NCI-H146 (cell line): ENCODE results near the gene GRIK3.
"Not testable (repeated sequence)": the region's sequence is repeated elsewhere in the genome, so short reads cannot be mapped to it uniquely, and the experiment has no call there.

Experiments used
- DNase-seq: peaks from one replicate; lab custom pipeline; 2025; lab: John Stamatoyannopoulos, UW

The GRIK3 gene

DNA sequence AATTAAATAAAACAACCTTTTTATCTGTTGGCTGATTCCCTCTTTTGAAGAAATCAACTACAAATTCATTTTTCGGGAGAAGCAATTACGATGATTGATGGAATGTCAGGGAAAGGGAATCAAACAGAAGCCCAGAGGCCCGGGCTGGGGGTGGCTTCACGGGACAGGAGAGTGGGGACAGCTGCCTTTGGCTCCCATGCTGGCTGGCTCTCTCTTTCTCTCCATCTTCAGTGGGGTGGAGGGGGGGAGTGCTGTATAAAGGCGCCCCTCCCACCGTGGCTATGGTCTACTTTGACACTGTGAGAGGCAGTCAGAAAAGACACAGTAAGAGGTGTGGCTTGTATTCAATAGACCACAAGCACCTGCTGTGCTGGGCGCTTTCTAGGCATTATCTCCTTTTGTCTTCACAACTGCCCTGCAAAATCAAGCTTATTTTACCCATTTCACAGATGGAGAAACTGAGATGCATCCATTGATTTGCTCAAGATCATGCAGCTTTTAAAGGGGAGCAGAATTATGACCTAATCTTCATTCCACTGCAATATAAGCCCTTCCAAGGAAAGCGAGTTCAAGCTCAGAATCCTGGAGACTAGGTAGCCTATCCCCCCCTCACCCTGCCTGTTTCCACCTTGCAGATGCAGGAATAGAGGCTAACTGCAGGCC, 92.9 kb downstream of the GRIK3 start:
- DNase-seq: peak; percentile 25

DNA sequence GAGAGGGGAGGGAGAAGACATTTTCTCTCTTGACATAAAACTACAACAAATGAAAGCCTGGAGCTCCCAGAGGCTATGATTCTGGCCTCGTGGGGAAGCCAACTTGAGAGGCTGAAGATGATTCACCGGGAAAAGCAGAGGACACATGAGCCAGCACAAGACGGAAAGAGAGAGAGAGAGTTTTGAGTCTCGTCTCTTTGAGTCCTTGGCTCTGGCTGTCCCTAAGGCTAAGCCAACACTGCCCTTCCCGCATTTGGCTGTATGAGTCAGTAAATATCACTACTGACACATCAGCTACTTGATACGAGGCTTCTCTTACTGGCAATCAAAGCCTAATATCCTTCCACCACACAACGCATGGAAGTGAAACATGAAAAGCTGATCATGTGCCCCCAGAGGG, 95.5 kb downstream of the GRIK3 start:
- DNase-seq: no peak

DNA sequence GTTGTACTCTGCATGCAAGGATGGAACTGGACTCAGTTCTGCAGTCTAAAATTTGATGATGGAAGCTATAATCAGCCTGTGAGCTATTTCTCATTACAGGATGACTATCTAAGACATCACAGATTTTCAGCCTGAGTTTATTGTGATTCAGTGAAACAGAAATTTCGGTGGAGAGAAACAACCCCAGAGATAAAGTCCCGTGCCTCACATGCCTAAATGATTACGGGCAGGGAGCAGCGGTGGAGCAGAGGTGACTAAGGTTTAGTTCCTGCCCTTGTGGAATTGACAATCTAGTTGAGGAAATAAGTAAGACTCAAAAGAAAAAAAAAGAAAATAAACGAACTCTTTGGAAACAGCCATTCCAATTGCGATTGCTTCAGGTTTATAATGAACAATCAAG, 96.9 kb downstream of the GRIK3 start:
- DNase-seq: no peak

- no peak for DNase-seq
Observed at GRCh38 chr1:36934061-36934460, 100.3 kb downstream of the GRIK3 start.

GRCh38 chr1:36927826-36928225, 106.5 kb downstream of the GRIK3 start:
- DNase-seq: no peak

DNA sequence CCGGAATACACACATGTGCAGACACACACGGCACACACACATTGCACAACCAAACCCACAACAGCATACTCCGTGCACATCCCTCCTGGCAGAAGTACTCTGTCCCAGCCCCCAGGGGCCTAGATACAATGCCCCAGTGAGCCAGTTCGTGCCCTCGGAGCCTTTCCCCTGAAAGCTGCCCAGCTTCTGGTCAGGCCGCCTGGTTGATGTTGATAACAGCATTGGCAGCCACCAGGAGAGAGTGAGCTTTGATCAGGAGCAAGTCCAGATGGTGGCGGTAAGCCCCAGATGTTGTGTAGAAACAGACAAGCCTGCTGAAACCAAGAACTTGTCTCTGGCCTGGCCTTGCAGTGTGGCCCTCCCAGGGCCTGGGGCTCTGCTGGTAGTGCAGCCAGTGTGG, 109.1 kb downstream of the GRIK3 start:
- no peak for DNase-seq

DNA sequence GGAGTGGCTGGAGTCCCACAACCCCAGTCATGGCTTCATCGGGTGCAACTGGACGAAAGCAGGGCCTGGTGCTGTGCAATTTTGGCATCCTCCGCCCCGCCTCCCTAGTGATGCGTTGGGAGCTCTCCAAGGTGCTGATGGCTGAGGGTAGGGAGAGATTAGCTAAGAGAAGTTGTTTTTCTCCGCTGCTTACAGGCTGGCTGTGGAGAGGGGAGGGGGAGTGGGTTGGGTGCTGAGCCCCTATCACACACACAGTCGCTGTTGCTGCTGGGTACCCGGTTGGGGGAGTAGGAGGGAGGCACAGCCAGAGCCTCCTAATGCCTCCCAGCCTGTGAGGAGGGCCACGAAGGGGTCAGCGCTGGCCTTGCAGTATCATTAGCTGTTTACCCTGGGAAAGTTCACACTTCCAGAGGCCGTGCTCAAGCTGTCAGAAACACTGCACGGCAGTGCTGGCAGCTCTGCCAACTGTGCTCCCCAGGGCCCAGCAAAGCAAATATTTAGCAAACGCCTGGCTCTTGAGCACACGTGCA, 110.0 kb downstream of the GRIK3 start:
- peak; percentile 11 for DNase-seq

- DNase-seq: no peak
Observed at GRCh38 chr1:36922593-36923426, 111.5 kb downstream of the GRIK3 start.

GRCh38 chr1:36922071-36922470, 112.2 kb downstream of the GRIK3 start:
- no peak for DNase-seq

DNA sequence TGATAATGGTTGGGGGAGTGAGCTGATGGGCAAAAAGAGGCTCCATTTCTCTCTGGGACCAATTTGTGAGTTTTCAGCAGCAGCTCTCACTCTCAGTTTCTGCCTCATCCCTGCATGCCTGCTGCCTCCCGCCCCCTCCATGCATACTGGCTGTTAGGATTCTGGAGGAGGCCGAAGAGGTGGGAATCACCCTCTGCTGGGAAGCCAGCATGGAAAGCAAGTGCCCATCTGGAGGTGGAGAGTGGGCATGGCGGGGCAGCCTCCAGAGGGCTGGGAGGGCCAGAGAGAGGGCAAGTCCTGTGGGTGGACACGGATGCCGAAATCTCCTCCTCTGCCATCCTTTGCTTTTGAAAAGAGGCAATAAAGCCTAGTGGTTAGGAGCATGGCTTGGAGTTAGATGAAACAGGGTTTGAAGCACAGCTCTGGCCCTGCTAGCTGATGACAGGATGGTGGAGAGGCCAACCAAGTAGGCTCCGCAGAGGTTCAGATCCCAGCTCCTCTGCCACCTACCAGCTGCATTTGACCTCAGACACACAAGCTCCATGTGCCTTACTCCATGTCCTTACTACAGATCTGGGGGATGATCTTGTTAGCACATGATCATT, 113.4 kb downstream of the GRIK3 start:
- no peak for DNase-seq

GRCh38 chr1:36920371-36920770, 113.9 kb downstream of the GRIK3 start:
- DNase-seq: no peak

- no peak for DNase-seq
Observed at GRCh38 chr1:36919491-36920145, 114.7 kb downstream of the GRIK3 start.

DNA sequence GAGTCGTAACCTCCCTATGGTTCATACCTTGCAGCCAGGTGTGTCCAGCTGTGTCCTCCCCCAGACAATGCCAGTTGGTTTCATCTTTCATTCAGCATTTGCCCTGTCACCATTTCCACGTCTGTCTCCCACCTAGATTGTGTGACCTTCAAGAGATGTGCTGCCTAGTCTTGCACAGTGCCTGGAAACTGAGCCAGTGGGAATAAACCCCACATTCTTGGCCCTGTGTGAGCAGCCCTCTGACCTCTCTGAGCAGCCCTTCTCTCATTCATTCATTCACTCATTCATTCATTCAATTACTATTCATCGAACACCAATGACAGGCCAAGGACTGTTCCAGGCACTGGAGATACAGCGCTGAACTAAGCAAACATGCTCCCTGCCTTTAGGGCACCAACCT, 115.7 kb downstream of the GRIK3 start:
- DNase-seq: no peak

DNA sequence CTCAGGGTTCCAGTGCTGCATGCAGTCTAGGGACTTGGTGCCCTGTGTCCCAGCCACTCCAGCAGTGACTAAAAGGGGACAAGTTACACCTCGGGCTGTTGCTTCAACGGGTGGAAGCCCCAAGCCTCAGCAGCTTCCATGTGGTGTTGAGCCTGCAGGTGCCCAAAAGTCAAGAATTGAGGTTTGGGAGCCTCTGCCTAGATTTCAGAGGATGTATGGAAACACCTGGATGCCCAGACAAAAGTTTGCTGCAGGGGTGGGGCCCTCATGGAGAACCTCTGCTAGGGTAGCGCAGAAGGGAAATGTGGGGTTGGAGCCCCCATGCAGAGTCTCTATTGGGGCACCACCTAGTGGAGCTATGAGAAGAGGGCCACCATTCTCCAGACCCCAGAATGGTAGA, 117.8 kb downstream of the GRIK3 start:
- not testable (repeated sequence) for DNase-seq

DNA sequence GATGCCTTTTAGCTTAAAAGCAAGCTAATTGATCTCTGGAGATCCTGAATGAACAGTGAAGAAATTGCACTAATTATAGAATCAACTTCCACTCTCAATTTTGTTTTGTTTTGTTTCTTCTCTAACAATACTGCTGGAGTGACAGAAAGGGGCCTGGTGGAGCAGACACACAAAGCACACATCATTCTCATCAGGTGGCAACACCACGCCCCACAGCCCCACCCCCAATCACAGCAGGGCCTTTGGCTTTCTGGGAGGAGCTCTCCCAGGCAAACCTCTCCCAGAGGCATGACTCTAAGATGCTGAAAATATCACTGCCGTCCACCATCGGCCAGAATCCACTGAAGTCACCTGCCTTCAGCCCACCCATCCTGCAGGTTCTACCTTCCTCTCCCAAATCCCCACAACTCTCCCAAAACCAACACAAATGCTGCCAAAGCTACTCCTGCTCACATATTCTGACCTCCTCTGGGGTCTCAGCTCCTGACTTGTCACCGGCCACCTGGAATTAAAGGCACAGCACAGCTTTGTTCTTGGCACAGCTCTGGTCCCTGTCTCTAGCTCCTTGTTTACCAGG, 120.7 kb downstream of the GRIK3 start:
- peak; percentile 80 for DNase-seq

DNA sequence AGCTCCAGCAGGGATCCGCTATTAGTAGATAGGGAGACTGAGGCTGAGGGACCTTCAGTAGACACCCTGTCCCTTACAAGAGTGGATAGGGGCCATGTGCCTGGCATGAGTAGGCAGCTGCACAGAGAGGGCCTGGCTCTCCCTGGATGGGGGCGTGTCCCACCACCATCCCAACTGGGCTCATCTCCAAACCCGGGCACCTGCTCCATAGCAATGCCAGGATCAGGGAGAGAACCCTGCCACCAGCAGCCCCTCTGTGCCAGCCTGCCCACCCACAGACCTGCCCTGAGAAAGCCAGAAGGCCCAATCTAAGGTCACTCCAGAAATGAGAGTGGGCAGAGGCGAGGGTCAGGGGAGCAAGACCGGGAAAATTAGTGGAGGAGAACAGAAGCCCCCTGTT, 121.3 kb downstream of the GRIK3 start:
- no peak for DNase-seq

- no peak for DNase-seq
Observed at GRCh38 chr1:36912365-36912865, 121.9 kb downstream of the GRIK3 start.

DNA sequence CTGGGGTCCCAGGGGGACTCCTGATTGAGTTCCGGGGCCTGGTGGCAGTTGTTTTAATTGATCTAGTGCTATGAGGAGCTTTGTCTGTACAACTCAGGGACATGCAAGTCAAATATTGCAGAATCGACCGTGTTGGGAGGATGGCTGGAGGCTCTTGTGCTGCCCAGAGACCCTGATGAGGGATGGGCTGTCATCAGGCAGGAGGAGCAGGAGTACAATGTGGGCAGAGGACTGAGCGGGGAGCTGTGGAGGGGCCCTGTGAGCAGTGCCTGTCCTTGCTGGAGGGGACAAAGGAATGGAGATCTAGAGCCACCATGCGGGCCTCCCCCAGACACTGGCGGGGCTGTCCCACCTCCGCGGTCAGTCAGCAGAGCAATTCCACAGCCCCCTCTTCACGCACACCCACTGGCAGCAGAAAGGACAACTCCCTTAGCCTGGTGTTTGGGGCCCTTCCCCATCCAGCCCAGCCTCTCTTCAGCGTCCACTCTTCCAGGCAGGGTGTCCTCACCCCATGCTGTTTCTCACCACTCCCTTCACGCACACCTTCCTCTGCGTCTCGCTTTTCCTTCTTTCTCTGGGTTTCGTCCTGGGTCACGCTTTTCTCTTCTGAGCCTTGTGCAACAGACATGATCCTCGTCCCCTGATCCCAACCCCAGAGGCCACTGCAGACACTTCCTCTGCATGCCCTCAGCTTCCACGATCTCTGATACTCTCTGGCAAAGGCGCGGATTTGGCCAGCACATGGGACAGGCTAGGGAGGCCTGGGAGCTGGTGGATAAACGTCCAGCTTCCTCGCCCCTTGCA, 122.6 kb downstream of the GRIK3 start:
- DNase-seq: no peak

DNA sequence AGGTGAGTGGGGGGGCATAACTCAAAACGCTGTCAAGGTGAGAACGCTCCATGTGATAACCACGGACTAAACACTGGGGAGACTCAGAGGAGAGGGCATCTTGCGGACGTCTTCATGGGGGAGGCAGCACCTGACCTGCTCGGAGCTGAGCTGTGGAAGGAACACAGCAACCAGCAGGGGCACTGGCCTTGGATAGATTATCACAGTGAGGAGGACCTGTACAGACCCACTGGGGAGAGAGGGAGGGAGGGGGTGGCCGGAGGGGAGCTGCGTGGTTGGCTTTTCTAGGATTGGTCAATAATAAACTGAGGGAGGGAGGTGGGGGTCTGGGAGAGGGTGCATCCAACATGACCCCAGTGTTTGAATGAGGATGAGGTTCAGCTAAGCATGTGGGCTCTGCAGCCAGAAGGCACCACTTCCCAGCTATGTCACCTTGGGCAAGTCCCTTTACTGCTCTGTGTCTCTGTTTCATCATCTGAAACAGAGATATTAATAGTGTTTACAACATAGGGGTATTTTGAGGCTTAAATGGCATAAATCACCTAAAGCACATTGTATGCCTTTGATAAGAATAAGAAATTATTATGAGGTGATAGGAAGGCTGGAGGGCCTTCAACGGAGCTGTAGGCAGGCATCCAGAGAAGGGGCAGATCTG, 123.3 kb downstream of the GRIK3 start:
- no peak for DNase-seq

DNA sequence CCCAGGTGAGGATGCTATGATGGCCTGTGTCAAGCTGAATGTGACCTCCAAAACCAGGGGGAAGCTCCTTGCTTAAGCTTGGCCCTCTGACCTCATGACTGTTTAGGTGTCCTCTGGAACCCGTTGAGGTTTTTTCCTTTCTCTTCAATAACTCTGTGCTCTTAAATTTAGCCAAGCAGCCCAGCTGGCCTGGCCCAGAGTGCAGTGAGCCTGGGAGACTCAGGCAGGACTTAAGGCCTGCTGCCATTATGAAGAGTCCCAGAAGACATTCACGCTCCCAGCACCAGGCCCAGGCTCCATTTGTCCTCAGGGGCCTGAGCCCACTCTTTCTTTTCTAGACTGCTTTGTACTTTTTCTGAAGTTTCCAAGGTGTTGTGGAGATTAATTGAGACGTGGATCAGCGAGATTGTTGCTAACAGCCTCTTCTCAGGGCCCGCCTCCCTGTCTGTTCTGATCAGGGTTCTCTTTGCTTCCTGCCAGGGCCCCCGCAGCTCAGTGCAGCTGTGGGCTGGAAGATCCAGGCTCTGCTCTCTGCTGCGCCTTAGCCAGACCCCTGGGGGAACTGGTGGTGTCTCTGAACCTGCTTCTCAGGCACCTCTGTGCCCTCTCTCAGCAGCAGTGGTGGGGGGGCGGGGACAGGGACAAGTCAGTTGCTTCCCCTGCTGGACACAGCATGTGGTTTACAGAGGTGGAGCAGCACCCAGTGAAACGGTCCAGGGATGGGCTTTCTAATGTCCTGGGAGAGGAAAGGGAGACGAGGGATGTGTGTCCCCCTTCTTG, 124.2 kb downstream of the GRIK3 start:
- DNase-seq: no peak
